GM12878 (cell line): ENCODE measurements around the gene INHBE. TPM values are rescaled to one million over a fixed set of nuclear protein-coding genes. Genes with fewer than 3 reads are reported as not detected.

ENCODE experiments used
- ATAC-seq: fragments of 200-7000 bp; cut with Tn5 transposase; 3 replicates; pipeline ENCODE4 v1.9.1; 2020; ENCODE audit warnings: mild to moderate bottlenecking, moderate library complexity
- BruUV-seq: library from RNA; stranded (reverse); fragments of 400-500 nt; replicated peaks from 2 replicates; lab custom pipeline; 2021; lab: Mats Ljungman, UMichigan
- CTCF ChIA-PET: fragments of 300-600 bp; sonication (Branson Sonifier 250); formaldehyde crosslinking; extraction: SDS; loops from one replicate; lab custom pipeline; 2021; ENCODE audit warnings: inconsistent platforms; lab: Yijun Ruan, JAX
- POLR2A ChIA-PET: fragments of 350-600 bp; formaldehyde crosslinking; extraction: SDS; loops from one replicate; lab custom pipeline; 2021; ENCODE audit warnings: inconsistent platforms; lab: Charles Lee
- RAD21 ChIA-PET: fragments of 300-600 bp; sonication (Branson Sonifier 250); formaldehyde crosslinking; loops from one replicate; lab custom pipeline; 2023; ENCODE audit warnings: antibody characterized with exemption; ENCODE audit not compliant: unreplicated experiment; lab: Charles Lee
- SMC1A ChIA-PET: fragments of 300-600 bp; sonication (Branson Sonifier 250); formaldehyde crosslinking; loops from one replicate; lab custom pipeline; 2023; ENCODE audit not compliant: unreplicated experiment, uncharacterized antibody; lab: Charles Lee
- DNase-seq: peaks from one replicate; pipeline ENCODE4 v3.0.0-alpha.2; 2011; ENCODE audit warnings: low read depth, low spot score
- FAIRE-seq: peaks from 3 replicates; lab custom pipeline; 2011; peaks lifted over from hg19 to GRCh38; lab: Jason Lieb, UNC
- H2AFZ ChIP-seq: 2 replicates; pipeline ENCODE4 v1.6.0; 2011; ENCODE audit warnings: low read depth, low read length, control low read depth; ENCODE audit not compliant: control insufficient read depth
- H3K27ac ChIP-seq: 2 replicates; pipeline ENCODE4 v1.5.1; 2011; ENCODE audit warnings: control low read depth; ENCODE audit not compliant: control insufficient read depth, insufficient read depth
- H3K27me3 ChIP-seq, 2 experiments: replicated peaks in 1 of 2; 2 replicates each; pipeline versions ENCODE4 v1.6.0 to v1.6.1; 2011; ENCODE audit warnings: low read length in 1 of 2; ENCODE audit not compliant: control insufficient read depth in 2 of 2, insufficient read depth in 2 of 2
- H3K36me3 ChIP-seq, 2 experiments: 2 replicates each; pipeline ENCODE4 v1.5.1; 2011; ENCODE audit warnings: low read length in 1 of 2; ENCODE audit not compliant: control insufficient read depth in 2 of 2, insufficient read depth in 2 of 2
- H3K4me1 ChIP-seq: 2 replicates; pipeline ENCODE4 v1.6.1; 2011; ENCODE audit warnings: mild to moderate bottlenecking, low read length, moderate library complexity, mixed read lengths; ENCODE audit not compliant: control insufficient read depth, insufficient read depth
- H3K4me2 ChIP-seq: 2 replicates; pipeline ENCODE4 v1.6.0; 2011; ENCODE audit warnings: control low read depth; ENCODE audit not compliant: control insufficient read depth, insufficient read depth
- H3K4me3 ChIP-seq: fragments of 200-600 bp; sonication (generic); 2 replicates; pipeline ENCODE4 v1.5.1; 2016
- H3K79me2 ChIP-seq: 2 replicates; pipeline ENCODE4 v1.6.0; 2011; ENCODE audit warnings: low read length; ENCODE audit not compliant: control insufficient read depth, insufficient read depth
- H3K9ac ChIP-seq: 2 replicates; pipeline ENCODE4 v1.8.0; 2011; ENCODE audit warnings: low read length, control low read depth, mixed read lengths; ENCODE audit not compliant: control insufficient read depth, insufficient read depth
- H3K9me3 ChIP-seq: replicated peaks from 3 replicates; pipeline ENCODE4 v1.5.1; 2011; ENCODE audit warnings: mild to moderate bottlenecking, low read length; ENCODE audit not compliant: control insufficient read depth, insufficient read depth
- H4K20me1 ChIP-seq: 2 replicates; pipeline ENCODE4 v1.6.0; 2011; ENCODE audit not compliant: control insufficient read depth, insufficient read depth
- ATF7 ChIP-seq: fragments of 450-650 bp; IDR thresholded peaks from 2 replicates; pipeline ENCODE4 v1.6.1; 2016; ENCODE audit warnings: low read depth, mild to moderate bottlenecking
- ETV6 ChIP-seq, 2 experiments: fragments of 450-650 bp in 1 of 2; IDR thresholded peaks in 1 of 2; conservative IDR thresholded peaks in 1 of 2; 2 replicates each; pipeline ENCODE4 v1.6.1; 2014; ENCODE audit warnings: antibody characterized with exemption in 1 of 2, borderline replicate concordance in 1 of 2, low read depth in 1 of 2, mild to moderate bottlenecking in 1 of 2, moderate library complexity in 1 of 2
- LARP7 ChIP-seq: fragments of 450-650 bp; IDR thresholded peaks from 2 replicates; pipeline ENCODE4 v1.6.1; 2017; ENCODE audit warnings: mild to moderate bottlenecking
- MEF2B ChIP-seq: fragments of 450-650 bp; IDR thresholded peaks from 2 replicates; pipeline ENCODE4 v1.6.1; 2018; ENCODE audit warnings: mild to moderate bottlenecking, moderate library complexity; ENCODE audit not compliant: partially characterized antibody, poor library complexity, severe bottlenecking
- MTA2 ChIP-seq: fragments of 450-650 bp; IDR thresholded peaks from 2 replicates; pipeline ENCODE4 v1.6.1; 2016; ENCODE audit warnings: low read depth, mild to moderate bottlenecking, moderate library complexity
- PML ChIP-seq: IDR thresholded peaks from 2 replicates; pipeline ENCODE4 v1.6.1; 2012; ENCODE audit warnings: low read length, inconsistent platforms
- RELA ChIP-seq: fragments of 450-650 bp; IDR thresholded peaks from 2 replicates; pipeline ENCODE4 v1.8.0; 2014; ENCODE audit warnings: borderline replicate concordance; ENCODE audit not compliant: partially characterized antibody
- RUNX3 ChIP-seq: IDR thresholded peaks from 2 replicates; pipeline ENCODE4 v1.6.1; 2012; ENCODE audit warnings: low read length, inconsistent platforms
- ZNF217 ChIP-seq: fragments of 450-650 bp; IDR thresholded peaks from 2 replicates; pipeline ENCODE4 v1.6.1; 2017; ENCODE audit warnings: antibody characterized with exemption, mild to moderate bottlenecking
- ZNF384 ChIP-seq: IDR thresholded peaks from 2 replicates; pipeline ENCODE4 v1.6.1; 2012; ENCODE audit warnings: low read depth, mild to moderate bottlenecking, low read length, improper control_type of control experiment, borderline replicate concordance
- WGBS: methylation state at CpG from one replicate; pipeline ENCODE4 v1.1.6; 2016; ENCODE audit warnings: low lambda C conversion rate; ENCODE audit not compliant: insufficient replicate concordance, insufficient coverage; ENCODE audit errors: missing lambda C conversion rate; 5-methylcytosine and 5-hydroxymethylcytosine counted together
- in situ Hi-C: fragments of 300-500 bp; cut with MboI; formaldehyde crosslinking; loops from 9 replicates; pipeline ENCODE4 v1.14.3; 2018; ENCODE audit warnings: mixed read lengths
- intact Hi-C: fragments of 100-400 bp; cut with micrococcal nuclease; formaldehyde crosslinking; loops from one replicate; pipeline ENCODE4 v1.14.2; 2022; ENCODE audit not compliant: unreplicated experiment
- polyA plus RNA-seq, 11 experiments: library from polyadenylated mRNA; depleted of rRNA in 4 of 11; unstranded in 6 of 11; stranded (reverse) in 5 of 11; fragments of >200 nt; fragmentation: Nextera tagmentation in 4 of 11; fragmentation: Illumina TruSeq in 1 of 11; extraction: Ambion mirVana in 4 of 11; extraction: Trizol in 1 of 11; gene quantifications; 1 replicate in 1 of 11; 2 replicates in 10 of 11; pipeline versions ENCODE4 v1.2.1 to v1.2.3, GENCODE V29; 2011 to 2016; ENCODE audit warnings: inconsistent platforms in 2 of 11, missing spikeins in 2 of 11, low read depth in 1 of 11
- total RNA-seq, 4 experiments: library from RNA; depleted of rRNA in 3 of 4; stranded (reverse); fragments of >200 nt in 3 of 4; fragmentation: Illumina TruSeq in 1 of 4; extraction: Trizol in 1 of 4; gene quantifications; 2 replicates each; pipeline versions ENCODE4 v1.2.1 to v1.2.3, GENCODE V29; 2013 to 2021

Gene INHBE
- total and polyA plus RNA-seq, 10 of the 15 experiments (the other 5 are each of a cell fraction or from before 2014, with no cell fraction given), result 0.09 to 2.5 (median 0.37) TPM

DNA sequence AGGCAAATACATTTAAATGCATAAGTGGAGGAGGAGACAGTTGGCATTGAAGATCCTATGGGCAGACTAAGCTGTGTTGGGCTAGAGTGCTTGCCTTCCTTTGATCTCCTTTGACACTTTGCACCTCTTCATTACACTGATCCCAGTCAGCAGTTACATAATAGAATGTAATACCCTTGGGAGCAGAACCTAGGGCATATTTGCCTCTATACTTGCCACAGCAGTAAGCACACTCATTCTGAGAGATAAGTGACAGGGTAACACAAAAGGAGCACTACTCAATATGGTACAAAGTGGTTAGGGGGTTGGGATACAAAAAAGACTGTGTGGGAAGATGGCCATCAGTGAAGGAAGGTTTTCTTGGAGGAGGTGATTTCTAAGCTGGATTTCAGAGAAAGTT is 41.7 kb downstream of the INHBE start (continued):
- peak; percentile 50; the same call in 1 of the 2 replicates for TF ChIP-seq ATF7
- TF ChIP-seq RUNX3, result peak; percentile 33; the same call in 1 of the 2 replicates
- TF ChIP-seq MEF2B, result peak; percentile 77
- peak; percentile 13; the same call in 1 of the 2 replicates for TF ChIP-seq MTA2
- no peak for TF ChIP-seq ZNF217
- no peak for TF ChIP-seq LARP7
- TF ChIP-seq ZNF384, result no peak
- TF ChIP-seq ETV6 (conservative IDR thresholded peaks at IDR 0.05 in 1 of 2, IDR thresholded peaks at IDR 0.05 in 1 of 2; ENCODE audit: borderline replicate concordance in 1 of 2, low read depth in 1 of 2), result no peak

GRCh38 chr12:57497223-57498131 is 42.4 kb downstream of the INHBE start:
- Histone ChIP-seq H3K9me3 (no peaks in the 10 kb centered on the region), H4K20me1 (no peaks in the 10 kb centered on the region), H3K27me3 (no peaks in the 10 kb centered on the region), H3K36me3 (peaks cover 8 to 23% of the 10 kb centered on the region in 2 experiments), H3K79me2 (no peaks in the 10 kb centered on the region), H3K9ac (no peak overlapping the region), H2AFZ (no peak overlapping the region), H3K27ac (no peak overlapping the region), H3K4me1 (no peaks in the 10 kb centered on the region), H3K4me3 (no peak overlapping the region), H3K4me2 (no peak overlapping the region)
- ChIA-PET RAD21 (no interaction called here), SMC1A (interaction anchor here (0.7 kb wide), 1 partner anchor 18 kb away, joined by 6 read pairs; no protein-coding TSS in a partner anchor), POLR2A (interaction anchor here (0.6 to 1.7 kb wide), 4 partner anchors 20 to 1140 kb away, joined by 3 to 4 read pairs (median 3); no protein-coding TSS in a partner anchor), CTCF (interaction anchor here (0.6 to 1.6 kb wide), 2 partner anchors 11 to 78 kb away, joined by 3 read pairs; no protein-coding TSS in a partner anchor)
- no peak for DNase-seq
- FAIRE-seq, result peak; percentile 31
- TSS peak; percentile 25 for BruUV-seq
- ATAC-seq, result peak; percentile 36
- intact Hi-C loops, result no loop called here
- WGBS, result 78% methylated on average over 12 of the region's 12 CpGs
- in situ Hi-C loops, result no loop called here
- 0 out of 2 replicates have a peak, but pooled peaks have one; percentile 5 for TF ChIP-seq PML
- TF ChIP-seq RELA, result no peak
